Right renal pelvis (tissue), 4 donors: ENCODE results near the gene ARL15. TPM values are rescaled to one million over a fixed set of nuclear protein-coding genes. Genes with fewer than 3 reads are reported as not detected.
"Not testable (repeated sequence)": the region's sequence is repeated elsewhere in the genome, so short reads cannot be mapped to it uniquely, and the experiment has no call there.

Experiments used
- DNase-seq, 4 donors: peaks; one replicate each; pipeline ENCODE4 v3.0.0-alpha.2; 2013; ENCODE audit warnings: low read depth in 4 of 4, low spot score in 3 of 4, missing footprints in 1 of 4
- polyA plus RNA-seq, 4 donors: library from polyadenylated mRNA; unstranded; fragments of 120-200 nt; gene quantifications; one replicate each; pipeline ENCODE4 v1.2.1, GENCODE V29; 2013; ENCODE audit not compliant: insufficient read length in 4 of 4

The ARL15 gene
- polyA plus RNA-seq, 4 donors = 28.3 to 38.5 (median 36.5) TPM

GRCh38 chr5:54000011-54000410 is 310.4 kb downstream of the ARL15 start:
- no peak for DNase-seq

DNA sequence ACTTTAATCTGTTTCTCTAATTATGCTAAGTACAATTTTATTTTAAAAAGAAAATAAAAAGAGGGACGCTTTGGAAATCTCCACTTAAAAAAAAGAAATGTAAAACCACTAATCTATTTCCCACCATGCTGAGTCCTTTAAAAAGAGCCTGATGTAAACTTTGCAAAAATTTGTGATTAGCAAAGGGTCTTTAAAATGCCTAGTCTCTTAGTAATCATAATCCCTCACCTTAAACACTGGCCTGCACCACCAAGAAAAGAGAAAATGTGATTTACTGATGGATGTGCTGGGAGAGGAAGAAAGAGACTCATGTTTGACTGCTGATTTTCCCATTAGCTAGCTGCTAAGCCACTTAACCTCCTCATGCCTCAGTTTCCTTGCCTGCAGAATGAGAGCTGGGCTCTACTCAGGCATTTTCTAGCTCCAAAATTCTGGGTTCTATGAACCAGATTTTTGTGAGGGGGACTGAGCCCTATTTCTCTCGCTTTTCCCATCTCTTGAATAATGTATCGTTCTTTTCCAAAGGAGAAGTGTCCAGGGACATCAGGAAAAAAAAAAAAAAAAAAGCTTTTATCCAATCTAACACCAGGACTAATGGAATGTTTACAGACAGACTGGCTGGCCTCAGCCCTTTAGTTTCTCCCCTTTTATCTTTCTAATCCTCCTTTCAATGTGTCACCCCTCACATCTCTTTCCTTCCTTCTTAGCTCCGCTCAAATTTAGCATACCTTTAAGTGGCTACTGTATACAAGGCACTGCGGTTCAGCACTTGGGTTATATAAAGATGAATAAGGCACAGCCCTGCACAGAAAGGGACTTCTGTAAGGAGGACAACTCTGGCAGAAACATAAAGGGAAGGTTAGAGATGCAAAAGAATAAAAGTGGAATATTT is 312.4 kb downstream of the ARL15 start:
- DNase-seq = no peak

DNA sequence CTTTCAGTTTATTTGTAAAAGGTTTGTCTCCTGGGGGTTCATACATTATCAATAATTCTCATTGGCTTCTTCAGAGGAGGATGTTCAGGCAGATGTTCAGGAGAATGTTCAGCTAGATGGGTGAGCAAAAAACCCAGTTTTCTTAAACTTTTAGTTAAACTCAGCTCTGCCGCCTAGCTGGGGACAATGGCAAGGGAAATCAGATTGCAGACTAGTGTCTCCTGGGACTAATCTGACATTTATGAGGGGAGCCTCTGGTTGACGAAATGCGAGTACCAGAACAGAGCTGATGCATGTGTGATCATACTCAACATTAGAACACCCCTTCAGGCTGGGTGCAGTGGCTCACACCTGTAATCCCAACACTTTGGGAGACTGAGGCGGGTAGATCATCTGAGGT is 314.4 kb downstream of the ARL15 start:
- DNase-seq = no peak

DNA sequence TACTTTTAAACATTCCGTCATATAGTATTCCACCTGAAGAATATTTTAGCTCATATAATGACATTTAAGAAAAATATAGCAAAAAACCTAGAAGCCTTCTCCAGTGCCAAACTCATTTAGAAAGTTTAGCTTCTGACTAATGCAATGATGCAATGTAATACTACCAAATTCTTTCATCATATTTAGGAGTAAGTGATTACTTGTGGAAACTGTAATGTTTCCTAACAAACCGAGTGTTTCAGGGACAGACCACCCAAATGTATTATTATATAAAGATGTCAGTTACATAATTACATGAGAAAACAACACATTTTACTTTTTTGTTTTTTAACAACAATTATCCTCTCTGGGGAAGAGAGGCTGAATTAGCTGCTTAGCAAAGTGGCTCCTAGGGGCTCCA is 316.2 kb downstream of the ARL15 start:
- no peak for DNase-seq

GRCh38 chr5:53991942-53992341 is 318.4 kb downstream of the ARL15 start:
- no peak for DNase-seq

- DNase-seq = no peak
These were observed 323.3 kb downstream of the ARL15 start for GRCh38 chr5:53987101-53987500.

DNA sequence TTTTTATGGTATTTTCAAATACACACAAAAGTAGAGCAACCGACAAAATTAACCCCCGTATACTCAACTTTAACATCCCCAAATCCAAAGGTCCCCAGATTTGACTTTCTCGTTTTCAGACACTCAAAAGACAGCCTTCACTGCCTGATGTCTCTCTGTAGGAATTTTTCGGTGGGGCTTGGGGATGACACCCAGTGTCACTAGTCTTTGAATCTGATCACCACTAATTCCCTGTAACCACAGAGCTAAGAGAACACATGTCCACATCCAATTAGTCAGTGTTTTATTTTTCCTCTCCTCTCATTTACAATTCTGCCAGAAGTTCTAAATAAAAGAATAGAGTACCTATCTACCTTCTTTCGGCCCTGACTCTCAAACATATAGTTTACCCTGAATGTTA is 324.6 kb downstream of the ARL15 start:
- DNase-seq = no peak

- no peak for DNase-seq
These were observed 325.4 kb downstream of the ARL15 start for GRCh38 chr5:53984971-53985370.

DNA sequence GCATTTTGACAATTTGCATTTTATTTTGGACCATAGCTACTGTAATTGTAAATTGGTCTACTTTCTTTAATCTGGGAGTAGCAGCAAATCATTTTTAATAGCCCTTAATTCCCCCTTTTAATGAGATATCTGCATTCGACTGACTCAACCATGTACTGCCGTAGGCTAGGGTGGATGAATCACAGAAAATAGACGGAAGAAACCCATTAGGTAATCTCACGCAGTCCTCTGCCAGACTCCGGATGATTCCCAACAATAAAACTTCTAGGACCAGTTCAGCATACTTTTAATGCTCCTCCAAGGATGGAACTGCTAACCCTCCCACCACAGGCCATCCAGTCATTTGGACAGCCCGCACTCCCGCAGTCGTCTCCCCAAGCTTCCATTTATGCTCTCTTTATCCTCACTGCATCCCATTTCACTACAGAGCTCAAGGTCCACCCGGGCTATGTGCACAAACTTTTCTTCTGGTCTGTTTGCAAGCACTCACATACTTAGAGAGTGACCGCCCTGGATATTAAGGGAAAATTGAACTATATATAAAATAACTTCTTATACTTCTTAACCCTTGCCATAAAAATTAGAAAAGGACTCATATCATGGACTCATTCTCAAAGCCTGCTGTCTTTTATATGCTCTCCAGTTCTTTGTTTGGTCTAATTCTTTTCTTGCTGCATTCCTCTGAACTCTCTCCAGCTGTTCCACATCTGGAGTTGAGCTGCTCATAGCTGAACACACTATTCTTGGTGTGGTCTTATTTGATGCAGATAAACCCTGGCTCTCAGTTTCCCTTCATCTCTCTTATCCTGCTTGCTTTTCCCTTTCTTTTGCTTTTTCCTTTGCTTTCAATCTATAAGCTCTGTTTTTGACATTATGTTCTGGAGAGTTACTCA is 326.6 kb downstream of the ARL15 start:
- no peak for DNase-seq

DNA sequence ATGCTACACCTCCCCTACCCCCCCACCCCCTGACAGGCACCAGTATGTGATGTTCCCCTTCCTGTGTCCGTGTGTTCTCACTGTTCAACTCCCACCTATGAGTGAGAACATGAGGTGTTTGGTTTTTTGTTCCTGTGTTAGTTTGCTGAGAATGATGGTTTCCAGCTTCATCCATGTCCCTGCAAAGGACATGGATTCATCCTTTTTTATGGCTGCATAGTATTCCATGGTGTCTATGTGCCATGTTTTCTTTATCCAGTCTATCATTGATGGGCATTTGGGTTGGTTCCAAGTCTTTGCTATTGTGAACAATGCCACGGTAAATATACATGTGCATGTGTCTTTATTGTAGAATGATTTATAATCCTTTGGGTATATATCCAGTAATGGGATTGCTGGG is 328.1 kb downstream of the ARL15 start:
- not testable (repeated sequence) for DNase-seq

- no peak for DNase-seq
These were observed 330.3 kb downstream of the ARL15 start for GRCh38 chr5:53980061-53980460.

DNA sequence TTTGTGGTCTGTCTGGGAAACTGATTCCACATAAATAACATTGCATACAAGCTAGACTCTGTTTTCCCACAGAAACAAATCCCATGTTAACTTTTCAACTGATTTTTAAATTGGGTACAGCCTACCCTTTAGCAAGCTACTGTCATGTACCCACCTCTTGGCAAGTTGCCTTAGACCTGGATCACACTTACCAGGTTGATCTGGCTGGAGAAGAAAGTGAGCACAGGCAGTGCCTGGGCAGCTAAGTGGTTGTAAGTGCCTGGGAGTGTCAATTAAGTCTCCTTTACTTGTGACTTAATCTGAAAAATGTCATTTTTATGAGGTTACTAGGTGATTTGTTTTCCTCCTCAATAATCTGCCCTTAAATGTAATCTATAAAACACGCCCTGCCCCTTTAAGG is 336.4 kb downstream of the ARL15 start:
- DNase-seq = no peak

- DNase-seq = no peak
These were observed 338.1 kb downstream of the ARL15 start for GRCh38 chr5:53972314-53972713.

GRCh38 chr5:53971551-53971950 is 338.8 kb downstream of the ARL15 start:
- no peak for DNase-seq

GRCh38 chr5:53971131-53971530 is 339.2 kb downstream of the ARL15 start:
- DNase-seq = no peak

DNA sequence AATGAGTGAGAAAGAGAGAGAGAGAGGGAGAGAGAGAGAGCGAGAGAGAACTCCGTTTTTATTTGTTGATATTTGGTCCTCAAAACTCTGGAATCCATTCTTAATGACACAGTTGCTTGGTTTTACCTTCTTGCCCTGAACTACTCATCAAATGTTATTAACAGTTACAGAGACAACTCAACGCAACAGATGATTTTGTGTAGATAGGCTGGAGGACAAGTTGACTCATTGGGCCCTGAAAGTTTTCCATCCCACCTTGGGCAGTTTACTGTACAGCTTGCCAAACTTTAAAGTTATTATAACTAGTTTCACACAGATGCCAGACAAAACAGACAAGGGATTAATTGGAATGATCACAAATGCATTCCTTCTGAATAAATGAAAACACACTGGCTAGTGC is 339.9 kb downstream of the ARL15 start:
- DNase-seq = no peak

DNA sequence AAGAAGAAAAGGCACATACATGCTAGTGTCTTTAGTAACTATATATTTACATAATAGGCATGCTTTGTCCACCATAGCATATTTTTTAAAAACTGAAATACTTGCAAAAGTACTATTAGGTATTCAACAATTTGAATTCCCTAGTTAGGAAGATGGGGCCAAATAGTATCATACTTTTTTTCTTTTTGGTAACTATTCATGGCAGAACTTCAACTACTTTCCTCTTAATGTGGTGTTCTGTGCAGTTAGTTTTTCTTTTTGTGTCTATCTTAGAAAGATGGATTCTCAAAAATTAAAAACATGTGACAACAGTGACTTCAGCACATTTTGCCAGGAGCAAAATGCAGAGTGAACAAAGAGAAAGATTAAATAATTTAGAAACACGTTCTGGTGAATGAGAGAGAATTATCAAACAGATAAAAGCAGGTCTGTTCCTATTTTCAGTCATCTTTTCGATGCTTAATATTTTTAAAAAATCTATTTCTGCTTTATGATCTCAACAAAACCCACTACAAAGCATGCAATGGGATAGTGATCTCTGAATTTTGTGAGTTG is 341.1 kb downstream of the ARL15 start:
- DNase-seq = no peak

DNA sequence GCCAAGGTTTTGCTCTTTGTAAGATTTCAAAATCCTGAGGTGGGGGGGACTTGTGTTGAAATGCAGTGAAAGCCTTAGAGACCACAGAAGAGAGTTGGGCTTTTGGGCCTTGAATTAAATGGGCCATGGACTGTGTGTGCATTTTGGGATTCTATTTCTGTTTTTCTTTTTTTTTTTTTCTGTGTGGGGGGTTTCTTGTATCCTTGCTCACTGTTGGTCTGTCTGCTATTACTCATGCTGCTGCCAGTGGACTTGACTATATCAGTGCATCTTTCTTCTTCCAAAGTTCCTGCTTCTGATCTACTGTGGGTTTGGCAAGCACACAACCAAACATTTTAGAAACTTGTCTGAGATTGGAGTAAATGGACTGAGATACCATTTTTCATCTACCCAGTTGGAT is 344.9 kb downstream of the ARL15 start:
- DNase-seq = no peak

DNA sequence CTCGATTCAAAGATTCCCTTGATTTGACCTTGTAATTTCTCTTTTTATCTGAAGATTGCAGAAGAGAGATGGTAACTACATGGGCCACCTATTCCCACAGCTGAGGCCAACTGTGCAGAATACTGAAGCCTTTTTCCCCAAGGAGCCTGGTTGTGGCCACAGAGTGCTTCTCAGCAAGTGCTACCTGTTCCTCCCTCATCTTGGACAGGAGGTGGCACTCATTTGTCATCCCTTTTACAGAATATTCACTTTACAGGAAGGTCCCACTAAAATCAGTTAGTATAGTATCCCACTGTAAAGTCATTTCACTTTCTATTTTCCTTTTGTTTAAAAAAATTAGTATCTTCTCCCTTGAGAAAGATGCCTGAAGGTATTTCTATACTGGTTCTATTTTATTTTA is 346.4 kb downstream of the ARL15 start:
- DNase-seq = no peak

GRCh38 chr5:53962306-53962705 is 348.1 kb downstream of the ARL15 start:
- DNase-seq = no peak

DNA sequence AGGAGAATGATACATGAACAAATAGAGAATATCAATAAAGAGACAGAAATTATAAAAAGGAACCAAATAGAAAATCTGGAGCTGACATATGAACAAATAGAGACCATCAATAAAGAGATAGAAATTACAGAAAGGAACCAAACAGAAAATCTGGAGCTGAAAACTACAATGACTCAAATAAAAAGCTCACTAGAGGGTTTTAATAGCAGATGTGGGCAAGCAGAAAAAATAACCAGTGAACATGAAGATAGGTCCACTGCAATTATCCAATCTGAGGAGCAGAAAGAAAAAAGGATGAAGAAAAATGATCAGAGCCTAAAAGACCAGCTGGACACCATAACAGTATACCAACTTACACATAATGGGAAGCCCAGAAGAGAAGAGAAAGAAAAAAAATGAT is 353.7 kb downstream of the ARL15 start:
- DNase-seq = no peak
